22Rv1 (cell line): ENCODE results near the gene TMIGD3.

Experiments used
- H3K27ac ChIP-seq: fragments of 450-650 bp; 2 replicates; pipeline ENCODE4 v1.5.1; 2017
- ZFX ChIP-seq: fragments of 450-650 bp; IDR thresholded peaks from 2 replicates; pipeline ENCODE4 v1.6.1; 2017; ENCODE audit warnings: antibody characterized with exemption, borderline replicate concordance
- TF ChIP-seq, protein P1 (sequence below): fragments of 450-650 bp; IDR thresholded peaks from 2 replicates; pipeline ENCODE4 v1.5.1; 2017; ENCODE audit warnings: mild to moderate bottlenecking

Gene TMIGD3

DNA sequence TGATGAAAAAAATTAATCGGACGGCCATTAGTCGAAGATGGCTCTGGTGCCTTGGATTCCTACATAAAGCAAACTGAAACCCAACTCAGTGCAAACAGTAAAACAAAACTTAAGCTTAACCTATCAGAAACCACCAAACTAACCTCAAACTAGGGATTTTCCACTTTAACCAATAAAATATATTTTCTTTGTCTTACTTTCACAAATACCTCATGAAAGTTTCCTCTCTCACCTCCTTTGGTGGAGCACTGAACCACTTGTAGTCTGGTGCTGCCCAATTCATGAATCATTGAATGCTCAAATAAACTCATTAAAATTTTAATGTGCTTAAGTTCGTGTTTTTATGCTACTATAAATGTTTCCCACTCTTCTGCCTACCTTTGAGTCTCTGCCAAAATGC, 7.0 kb downstream of the TMIGD3 start:
- H3K27ac ChIP-seq: no peak overlapping the region

DNA sequence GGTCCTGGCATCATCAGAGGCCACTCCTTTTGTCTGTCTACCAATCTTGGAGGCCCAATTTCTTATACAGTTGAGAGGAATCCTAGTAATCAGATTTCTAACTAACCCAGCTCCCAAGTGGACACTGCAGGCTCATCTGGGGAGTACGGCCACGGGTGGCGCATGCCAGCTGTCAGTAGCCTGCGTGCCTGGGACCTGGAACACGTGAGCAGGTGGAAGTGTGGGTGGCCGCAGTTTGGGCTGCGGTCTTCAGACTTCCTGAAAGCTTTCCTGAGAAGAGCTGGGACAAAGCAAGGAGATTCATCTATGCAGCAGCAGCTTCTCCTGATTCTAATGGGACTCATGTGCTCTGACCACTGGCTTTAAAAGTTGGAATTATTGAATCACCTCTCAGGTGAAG, 12.4 kb downstream of the TMIGD3 start:
- TF ChIP-seq, protein P1, sequence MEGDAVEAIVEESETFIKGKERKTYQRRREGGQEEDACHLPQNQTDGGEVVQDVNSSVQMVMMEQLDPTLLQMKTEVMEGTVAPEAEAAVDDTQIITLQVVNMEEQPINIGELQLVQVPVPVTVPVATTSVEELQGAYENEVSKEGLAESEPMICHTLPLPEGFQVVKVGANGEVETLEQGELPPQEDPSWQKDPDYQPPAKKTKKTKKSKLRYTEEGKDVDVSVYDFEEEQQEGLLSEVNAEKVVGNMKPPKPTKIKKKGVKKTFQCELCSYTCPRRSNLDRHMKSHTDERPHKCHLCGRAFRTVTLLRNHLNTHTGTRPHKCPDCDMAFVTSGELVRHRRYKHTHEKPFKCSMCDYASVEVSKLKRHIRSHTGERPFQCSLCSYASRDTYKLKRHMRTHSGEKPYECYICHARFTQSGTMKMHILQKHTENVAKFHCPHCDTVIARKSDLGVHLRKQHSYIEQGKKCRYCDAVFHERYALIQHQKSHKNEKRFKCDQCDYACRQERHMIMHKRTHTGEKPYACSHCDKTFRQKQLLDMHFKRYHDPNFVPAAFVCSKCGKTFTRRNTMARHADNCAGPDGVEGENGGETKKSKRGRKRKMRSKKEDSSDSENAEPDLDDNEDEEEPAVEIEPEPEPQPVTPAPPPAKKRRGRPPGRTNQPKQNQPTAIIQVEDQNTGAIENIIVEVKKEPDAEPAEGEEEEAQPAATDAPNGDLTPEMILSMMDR: no peak
- no peak for TF ChIP-seq ZFX
- H3K27ac ChIP-seq: no peak overlapping the region

More for the DNA sequence above, 7.0 kb downstream of the TMIGD3 start:
- no peak for TF ChIP-seq ZFX
- TF ChIP-seq, protein P1: no peak

GRCh38 chr1:111490220-111490619, 13.2 kb downstream of the TMIGD3 start:
- no peak overlapping the region for H3K27ac ChIP-seq

DNA sequence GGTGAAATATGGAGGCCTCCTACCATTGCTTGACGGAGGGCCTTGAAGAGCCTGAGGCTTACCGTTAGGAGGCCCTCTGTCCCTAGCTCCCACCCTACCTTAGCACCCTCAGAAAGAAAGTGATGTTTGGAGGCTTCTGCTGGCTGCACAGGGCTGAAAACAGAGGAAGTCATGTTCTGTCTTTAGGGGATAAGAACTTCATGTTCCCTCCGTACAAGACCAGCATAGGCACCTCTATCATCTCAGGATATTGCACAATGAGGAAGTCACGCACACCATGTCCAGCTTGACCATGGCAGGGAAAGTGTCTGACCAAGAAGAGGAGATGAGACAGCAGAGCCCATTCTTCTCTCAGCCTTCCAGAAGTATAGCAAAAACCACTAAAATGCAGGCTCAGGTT, 13.8 kb downstream of the TMIGD3 start:
- TF ChIP-seq, protein P1: no peak
- TF ChIP-seq ZFX: no peak
- H3K27ac ChIP-seq: no peak overlapping the region

More at GRCh38 chr1:111490220-111490619, 13.2 kb downstream of the TMIGD3 start:
- TF ChIP-seq, protein P1: no peak

- TF ChIP-seq, protein P1: no peak
- TF ChIP-seq ZFX: no peak
- H3K27ac ChIP-seq: no peak overlapping the region
Measured at GRCh38 chr1:111488669-111489068, 14.8 kb downstream of the TMIGD3 start.

DNA sequence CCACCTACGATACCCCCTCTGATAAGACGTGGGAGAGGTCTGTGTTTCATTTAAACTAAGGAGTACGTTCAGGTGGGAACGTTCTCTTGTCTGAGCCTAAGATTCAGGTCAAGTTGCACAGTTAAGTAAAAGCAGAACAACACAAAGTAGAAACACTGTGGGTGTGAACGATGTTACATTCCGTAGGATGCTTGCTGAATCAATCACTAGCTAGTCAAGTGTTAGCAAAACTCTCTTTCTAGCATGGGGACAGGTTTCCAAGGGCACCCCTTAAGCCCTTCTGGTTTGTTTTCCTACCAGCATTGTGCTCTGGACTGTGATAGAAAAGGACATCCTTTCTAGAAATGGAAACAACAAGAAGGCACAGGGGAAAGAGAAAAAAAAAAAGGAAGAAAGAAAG, 16.3 kb downstream of the TMIGD3 start:
- no peak for TF ChIP-seq ZFX
- TF ChIP-seq, protein P1: no peak
- no peak overlapping the region for H3K27ac ChIP-seq

DNA sequence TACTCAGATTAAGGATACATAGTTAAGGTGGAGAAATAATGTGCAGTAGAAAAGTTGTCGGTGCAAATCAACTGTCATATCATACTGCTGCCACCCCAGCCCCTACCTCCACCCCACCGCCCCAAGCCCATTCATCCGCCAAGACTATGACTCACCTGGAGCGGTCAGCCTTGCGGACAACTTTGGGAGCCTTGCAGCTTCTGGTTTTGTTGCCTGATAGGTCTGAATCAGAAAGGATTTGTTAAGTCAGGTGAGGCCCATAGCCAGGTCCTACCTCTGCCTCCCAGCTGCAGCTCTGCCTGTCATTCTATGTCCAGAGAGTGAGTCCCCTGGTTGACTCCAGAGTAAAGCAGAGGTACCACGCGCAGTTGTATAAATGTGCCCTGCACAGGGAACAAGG, 17.0 kb downstream of the TMIGD3 start:
- H3K27ac ChIP-seq: no peak overlapping the region
- TF ChIP-seq, protein P1: no peak
- TF ChIP-seq ZFX: no peak
